GM12872 (cell line): ENCODE measurements around the gene GRK3.

ENCODE experiments used
- TF ChIP-seq, protein P1 (sequence below): IDR thresholded peaks from 3 replicates; pipeline ENCODE4 v1.5.1; 2011; ENCODE audit warnings: low read depth, mild to moderate bottlenecking, low read length, moderate library complexity; ENCODE audit not compliant: insufficient read depth

GRK3 gene

DNA sequence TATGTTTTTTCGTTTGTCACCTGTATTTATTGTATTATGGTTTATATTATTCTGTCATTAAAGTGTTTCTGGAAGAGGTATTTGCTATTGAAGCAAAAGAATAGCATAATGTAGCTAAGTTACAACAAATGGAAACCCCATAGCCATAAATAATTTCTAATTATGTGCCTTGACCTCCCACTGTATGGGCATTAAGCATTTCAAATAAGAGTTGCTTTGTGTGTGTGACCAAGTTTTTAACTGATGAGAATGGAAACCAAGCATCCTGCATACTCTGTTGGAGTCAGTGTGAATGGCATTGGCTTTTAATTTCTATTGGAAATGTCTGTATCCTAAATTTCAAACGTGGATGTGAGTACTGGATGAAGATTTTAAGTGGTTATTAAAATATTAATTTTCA lies 115.6 kb downstream of the GRK3 start:
- TF ChIP-seq, protein P1, sequence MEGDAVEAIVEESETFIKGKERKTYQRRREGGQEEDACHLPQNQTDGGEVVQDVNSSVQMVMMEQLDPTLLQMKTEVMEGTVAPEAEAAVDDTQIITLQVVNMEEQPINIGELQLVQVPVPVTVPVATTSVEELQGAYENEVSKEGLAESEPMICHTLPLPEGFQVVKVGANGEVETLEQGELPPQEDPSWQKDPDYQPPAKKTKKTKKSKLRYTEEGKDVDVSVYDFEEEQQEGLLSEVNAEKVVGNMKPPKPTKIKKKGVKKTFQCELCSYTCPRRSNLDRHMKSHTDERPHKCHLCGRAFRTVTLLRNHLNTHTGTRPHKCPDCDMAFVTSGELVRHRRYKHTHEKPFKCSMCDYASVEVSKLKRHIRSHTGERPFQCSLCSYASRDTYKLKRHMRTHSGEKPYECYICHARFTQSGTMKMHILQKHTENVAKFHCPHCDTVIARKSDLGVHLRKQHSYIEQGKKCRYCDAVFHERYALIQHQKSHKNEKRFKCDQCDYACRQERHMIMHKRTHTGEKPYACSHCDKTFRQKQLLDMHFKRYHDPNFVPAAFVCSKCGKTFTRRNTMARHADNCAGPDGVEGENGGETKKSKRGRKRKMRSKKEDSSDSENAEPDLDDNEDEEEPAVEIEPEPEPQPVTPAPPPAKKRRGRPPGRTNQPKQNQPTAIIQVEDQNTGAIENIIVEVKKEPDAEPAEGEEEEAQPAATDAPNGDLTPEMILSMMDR = no peak

DNA sequence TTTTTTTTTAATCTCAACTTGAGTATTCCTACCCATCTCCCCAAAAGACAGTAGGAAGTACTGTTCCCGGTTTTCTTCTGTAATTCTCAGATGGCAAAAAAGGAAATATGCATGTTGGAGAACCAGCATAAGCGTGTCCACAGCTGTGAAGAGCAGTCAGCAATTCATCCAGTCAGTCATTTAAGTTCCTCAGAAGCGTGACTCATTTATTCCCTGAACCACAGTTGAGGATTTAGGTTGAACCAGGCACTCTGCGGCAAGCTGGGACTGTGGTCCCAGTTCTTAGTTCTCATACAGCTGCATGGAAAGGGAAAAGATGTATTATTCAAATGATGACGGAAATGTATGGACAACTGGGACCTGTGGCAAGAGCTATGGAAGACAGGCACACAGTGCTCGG lies 116.5 kb downstream of the GRK3 start:
- TF ChIP-seq, protein P1 = no peak

DNA sequence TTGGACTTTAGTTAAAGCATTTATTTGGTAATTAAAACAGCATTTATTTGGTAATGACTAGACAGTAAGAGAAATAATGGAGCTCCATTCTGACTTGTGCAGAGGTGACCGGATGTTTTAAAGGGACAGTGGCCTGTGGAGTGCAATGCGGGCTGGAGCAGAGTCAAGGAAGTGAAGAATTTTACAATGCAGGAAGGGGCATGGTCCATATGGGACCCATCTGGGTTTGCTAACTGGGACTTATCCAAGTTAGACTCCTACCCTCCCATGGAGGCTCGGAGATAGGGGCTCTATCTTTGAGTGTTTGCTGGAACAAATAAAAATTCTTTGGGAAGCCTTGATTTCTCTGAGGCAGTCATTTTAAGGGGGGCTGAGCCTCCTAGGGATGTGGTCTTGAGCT lies 117.6 kb downstream of the GRK3 start:
- TF ChIP-seq, protein P1 = no peak

DNA sequence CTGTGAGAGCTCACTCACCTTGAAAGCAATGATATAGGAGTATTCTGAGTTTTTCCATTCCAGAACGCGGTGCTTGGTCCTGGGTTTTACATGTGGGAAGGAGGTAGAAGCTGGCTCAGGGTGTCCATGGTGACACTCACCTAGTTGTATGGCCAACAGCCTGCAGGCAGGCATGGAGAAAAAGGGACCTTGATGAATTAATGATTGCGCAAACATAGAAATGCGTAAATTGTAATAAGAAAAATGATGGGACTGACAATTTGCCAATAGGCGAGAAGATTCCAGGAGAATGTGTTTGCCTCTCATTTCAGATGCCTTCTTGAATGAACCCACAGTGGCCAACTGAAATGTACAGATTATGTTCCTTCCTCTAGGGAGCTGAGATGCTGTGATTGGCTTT lies 124.2 kb downstream of the GRK3 start:
- TF ChIP-seq, protein P1 = no peak

DNA sequence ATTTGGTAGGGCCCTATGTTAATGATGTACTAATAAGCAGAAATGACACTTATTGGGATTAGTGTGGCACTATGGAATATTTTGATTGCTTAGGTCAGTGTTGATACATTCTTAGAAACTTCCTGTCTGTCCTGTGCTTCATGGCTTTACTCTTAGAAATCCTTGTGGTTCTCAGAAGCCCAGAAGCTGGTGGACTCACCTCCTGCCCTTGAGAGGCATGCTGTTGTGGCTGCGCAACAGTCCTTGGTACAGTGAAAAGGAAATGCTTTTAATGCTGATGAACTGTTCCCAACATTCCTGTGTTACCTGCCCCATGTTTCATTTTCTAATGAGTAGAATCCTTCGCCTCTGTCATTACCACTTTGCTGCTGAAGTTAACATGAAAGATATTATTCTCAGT lies 125.2 kb downstream of the GRK3 start:
- TF ChIP-seq, protein P1 = no peak

DNA sequence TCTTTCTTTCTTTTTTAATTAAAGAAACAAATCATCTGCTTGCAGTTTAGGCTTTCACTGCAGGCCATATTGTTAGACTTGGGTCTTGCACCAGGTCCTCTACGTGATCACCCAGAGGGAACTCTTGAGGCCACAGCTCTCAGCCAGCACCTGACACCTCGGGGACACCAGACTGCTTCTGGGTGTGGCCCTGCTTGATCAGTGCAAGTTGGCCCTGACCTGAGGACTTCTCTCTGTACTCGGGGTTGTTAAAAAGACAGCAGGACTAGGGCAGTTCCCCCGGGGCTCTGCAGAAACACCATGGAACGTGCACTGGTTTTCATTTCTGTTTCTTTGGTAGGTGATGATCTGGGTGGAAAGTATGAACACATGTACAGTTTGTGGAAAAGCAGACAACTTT lies 126.3 kb downstream of the GRK3 start:
- TF ChIP-seq, protein P1 = no peak

DNA sequence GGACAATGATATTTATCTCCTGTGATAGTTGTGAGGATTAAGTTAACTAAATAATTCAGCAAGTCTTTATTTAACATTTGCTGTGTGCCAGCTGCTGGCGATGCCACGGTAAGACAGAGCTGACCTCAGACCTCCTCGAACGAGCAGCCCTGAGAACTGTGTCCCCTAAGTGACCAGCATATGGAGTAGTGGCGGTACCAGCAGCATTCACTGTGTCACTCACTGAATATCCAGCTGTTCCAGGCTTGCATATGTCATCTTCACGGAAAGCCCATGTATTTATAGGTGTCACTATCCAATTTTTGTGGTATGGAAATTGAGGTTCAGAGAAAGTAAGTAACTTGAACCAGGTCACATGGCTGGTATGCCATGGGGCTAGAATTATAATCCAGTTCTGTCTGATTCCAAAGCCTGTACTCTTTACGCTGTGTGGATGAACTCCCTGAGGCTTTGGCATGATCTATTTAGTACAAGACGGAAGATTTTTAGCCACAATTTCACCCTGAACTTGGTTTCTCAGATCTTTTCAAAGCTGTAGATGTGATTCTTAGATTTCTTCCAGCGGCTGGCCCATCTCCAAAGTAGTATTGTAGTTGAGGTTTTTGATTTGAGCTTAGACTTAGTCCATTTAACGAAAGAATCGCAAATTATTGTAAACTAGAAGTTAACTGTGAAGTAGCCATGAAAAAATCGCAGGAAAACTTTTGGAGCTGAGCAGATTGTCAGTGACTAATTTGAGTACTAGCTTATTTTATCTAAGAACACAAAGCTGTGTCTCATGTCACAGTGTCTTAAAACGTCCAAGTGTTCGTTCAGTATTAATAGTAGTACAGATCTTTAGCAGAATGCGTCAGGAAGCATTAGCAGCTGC lies 128.2 kb downstream of the GRK3 start:
- TF ChIP-seq, protein P1 = no peak
